Effector CD8-positive, alpha-beta T cell (primary cell): ENCODE measurements around the gene ANKRD29.
"Not testable (repeated sequence)": the region's sequence is repeated elsewhere in the genome, so short reads cannot be mapped to it uniquely, and the experiment has no call there.

Experiments used
- DNase-seq: peaks from one replicate; lab custom pipeline; 2025; lab: John Stamatoyannopoulos, UW

ANKRD29 gene

DNA sequence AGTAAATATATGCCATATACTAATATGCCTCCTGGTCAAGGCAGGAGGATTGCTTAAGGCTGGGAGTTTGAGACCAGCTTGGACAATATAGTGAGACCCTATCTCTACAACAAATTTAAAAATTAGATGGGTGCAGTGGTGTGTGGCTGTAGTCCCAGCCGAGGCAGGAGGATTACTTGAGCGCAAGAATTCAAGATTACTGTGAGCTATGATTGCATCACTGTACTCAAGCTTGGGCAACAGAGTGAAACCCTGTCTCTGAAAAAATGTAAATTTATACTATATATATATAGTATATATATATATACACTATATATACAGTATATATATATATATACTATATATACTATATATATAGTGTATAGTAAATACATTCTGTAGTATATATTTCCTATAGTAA lies 46.5 kb downstream of the ANKRD29 start:
- no peak for DNase-seq

DNA sequence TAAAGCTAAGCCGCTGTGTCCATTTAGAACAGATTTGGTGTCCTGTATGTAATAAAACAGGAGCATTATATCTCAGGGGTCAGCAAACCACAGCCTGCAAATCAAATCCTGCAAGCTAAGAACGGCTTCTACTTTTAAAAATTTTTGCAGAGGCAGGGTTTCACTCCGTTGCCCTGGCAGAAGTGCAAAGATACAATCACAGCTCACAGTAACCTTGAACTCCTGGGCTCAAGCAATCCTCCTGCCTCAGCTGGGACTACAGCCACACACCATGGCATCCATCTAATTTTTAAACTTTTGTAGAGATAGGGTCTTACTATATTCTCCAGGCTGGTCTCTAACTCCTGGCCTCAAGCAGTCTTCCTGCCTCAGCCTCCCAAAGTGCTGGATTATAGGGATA lies 47.8 kb downstream of the ANKRD29 start:
- DNase-seq, result no peak

DNA sequence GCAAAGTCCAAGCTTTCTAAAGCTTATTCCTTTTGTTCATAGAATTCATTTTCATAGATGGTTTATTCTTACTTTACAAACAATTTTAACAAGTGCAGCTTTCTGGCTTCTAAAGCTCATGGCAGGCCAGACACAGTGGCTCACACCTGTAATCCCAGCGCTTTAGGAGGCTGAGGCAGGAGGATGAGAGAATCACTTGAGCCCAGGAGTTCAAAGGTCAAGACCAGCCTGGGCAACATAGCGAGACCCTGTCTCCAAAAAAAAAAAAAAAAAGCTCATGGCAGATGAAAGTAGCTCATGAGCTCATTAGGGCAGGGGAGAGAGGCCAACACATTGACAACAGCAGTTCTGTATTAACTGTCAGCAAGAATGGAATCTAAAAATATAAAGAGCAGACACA lies 48.3 kb downstream of the ANKRD29 start:
- DNase-seq, result no peak

DNA sequence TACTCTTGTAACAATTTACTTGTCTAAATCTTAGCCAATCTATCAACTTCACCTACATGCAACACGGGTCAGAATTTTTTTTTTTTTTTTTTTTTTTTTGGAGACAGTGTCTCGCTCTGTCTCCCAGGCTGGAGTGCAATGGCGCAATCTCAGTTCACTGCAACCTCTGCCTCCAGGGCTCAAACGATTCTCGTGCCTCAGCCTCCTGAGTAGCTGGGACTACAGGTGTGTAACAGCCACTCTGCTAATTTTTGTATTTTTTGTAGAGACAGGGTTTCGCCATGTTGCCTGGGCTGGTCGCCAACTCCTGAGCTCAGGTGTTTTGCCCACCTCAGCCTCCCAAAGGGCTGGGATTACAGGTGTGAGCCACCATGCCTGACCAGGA lies 49.6 kb downstream of the ANKRD29 start:
- not testable (repeated sequence) for DNase-seq

DNA sequence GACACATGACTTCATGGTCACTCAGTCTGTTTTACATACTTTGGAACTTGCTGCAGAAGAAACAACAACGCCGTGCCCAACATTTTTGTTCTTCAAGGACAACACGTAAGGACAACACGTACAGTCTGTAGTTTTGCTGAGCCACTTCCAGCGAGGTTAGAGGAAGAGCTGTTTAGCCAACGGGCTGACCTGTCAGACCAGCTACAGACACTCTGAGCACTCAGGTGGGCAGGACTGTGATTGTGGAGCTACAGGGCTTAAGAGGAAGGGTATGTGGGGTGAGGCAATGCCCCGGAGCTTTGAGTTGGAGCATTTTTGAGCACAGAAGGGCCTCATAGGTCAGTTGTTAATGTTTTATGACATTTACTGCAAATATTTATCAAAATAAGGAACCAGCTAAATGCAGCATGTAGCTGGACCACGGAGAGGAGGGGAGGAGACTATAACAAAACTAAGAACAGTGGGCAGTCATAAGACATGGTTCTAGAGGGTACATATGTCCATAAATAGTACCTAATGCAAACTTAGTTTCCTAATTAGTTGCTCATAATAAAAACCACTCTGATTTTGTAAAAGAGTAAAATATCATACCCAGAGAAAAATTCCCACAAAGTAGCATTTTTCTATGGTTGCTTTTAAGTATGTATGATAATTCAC lies 50.1 kb downstream of the ANKRD29 start:
- DNase-seq, result no peak

DNA sequence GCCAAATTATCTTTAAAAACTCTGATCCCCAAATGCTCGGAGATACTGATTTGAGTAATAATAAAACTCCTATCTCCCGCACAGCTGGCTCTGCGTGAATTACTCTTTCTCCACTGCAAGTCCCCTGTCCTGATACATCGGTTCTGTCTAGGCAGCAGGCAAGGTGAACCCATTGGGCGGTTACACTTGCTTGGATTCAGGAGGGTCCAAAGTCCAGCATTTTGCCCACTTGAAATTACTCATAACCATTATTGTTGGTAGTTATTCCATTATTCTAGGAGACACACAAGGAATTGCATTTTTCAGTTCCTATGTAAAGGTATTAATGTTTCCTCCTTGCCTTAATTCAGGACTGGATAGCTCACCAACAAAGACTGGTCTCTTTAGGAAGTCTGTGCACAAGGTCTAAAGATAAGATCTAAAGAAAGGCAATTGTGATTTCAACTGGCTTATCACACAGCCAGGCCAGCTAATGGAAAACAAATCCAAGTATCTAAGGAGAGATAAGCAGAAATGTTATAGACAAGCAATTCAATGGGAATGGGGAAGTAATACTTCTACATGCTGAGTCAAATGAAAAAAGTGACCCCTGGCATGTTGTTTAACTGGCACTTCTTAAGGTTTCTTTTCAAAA lies 53.2 kb downstream of the ANKRD29 start:
- DNase-seq, result no peak

DNA sequence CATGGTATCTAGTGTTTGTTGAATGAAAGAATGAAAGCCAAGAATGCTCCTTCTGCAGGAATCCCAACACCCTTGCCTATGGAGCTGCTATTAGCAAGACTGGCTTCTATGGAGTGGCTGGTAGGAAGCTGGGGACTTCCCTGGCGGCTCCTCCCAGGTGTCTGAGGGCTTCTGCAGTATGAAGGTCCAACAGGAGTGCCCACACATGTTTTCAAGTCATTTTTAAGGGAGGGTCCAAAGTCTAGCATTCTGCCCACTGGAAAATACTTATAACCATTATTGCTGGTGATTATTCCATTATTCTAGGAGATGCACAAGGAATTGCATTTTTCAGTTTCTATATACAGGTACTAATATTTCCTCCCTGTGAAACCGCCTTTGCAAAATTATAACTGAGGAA lies 54.5 kb downstream of the ANKRD29 start:
- no peak for DNase-seq

DNA sequence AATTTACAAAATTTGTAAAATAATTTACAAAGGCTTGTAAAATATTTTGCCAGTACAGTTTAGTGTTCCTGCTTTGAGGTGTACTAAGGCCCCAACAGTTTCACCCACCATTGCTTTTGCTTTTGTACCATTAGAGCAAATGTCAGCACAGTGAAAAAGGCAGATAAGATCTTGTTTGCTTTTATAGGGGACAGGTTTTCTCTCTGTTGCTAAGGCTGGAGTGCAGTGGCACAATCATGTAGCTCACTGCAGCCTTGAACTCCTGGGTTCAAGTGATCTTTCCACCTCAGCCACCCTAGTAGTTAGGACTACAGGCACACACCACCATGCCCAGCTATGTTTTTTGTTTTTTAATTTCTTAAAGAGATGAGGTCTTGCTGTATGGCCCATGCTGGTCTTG lies 56.8 kb downstream of the ANKRD29 start:
- no peak for DNase-seq

DNA sequence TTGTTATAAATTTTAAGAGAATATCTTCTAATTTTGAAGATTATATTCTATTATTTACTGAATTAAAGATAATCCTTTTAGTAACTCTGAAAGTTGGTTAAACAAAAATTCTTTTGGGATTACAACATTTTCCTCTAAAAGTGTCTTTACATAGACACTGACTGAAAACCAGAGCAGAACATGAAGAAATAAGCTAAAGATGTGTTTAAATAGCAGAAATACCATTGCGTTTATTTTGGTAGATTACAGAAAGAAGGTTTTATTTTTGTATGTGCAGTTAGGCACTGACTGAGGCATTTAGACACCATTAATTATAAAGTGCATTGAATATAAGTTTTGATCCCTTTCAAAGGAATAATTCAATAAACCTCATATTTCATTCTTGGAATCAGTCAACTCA lies 62.9 kb downstream of the ANKRD29 start:
- no peak for DNase-seq

DNA sequence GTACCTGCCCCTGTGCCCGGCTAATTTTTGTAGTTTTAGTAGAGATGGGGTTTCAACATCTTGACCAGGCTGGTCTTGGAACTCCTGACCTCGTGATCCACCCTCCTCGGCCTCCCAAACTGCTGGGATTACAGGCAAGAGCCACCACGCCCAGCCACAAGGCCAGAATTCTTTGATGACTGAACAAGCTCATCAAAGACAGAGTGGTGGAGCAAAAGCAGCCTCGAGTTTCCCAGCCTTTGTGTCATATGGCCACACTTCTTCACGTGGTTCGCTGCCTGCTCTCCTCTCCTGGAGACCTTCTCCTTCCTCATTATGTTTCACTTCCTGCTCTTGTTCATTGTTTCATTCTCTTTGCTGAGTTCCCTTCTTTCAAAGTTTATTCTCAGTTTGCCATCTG lies 66.5 kb downstream of the ANKRD29 start:
- DNase-seq, result no peak

DNA sequence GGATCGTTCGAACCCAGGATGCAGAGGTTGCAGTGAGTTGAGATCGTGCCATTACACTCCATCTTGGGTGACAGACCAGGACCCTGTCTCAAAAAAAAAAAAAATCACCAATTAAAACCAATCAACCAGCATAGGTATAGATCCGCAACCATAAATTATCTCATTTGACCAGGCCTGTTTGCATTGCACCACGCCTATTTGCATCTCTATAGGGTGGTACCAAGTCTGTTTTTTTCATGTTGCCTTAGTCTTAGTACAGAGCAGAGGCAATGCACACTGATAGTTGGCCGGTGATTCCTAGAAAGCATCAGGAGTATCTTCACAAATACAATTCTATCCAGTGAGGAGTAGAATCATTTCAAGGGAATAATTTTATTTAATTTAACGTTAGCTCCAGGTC lies 67.1 kb downstream of the ANKRD29 start:
- DNase-seq, result no peak

DNA sequence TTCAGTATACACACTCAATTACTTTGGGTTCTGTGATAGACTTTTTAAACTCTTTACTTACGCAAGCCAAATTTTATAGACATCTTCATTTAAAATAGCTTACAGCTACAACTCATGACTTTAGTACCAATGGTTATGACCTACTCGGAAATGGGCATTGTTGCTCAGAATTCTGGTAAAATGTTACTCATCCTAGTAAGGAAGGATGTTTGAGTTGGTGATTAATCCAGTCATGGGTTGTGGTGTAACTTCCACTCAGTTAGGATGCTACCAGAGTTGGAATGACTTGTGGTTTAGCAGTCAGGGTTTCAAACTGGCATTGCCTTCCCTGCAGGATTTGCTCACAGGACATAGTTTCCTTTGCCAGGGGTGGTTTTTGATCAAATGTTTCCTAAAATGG lies 69.0 kb downstream of the ANKRD29 start:
- no peak for DNase-seq

DNA sequence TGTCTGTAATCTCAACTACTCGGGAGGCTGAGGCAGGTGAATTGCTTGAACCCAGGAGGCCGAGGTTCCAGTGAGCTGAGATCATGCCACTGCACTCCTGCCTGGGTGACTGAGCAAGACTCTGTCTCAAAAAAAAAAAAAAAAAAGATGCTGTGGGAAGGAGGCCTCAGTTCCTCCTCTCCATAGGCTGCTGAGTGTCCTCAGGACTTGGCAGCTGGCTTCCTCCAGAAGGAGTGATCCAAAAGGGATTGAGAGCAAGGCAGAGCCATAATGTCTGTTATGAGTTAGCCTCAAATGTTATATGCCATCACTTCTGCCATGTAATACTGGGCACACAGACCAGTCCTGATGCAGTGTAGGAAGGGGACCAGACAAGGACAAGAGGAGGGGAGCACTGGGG lies 69.8 kb downstream of the ANKRD29 start:
- no peak for DNase-seq

DNA sequence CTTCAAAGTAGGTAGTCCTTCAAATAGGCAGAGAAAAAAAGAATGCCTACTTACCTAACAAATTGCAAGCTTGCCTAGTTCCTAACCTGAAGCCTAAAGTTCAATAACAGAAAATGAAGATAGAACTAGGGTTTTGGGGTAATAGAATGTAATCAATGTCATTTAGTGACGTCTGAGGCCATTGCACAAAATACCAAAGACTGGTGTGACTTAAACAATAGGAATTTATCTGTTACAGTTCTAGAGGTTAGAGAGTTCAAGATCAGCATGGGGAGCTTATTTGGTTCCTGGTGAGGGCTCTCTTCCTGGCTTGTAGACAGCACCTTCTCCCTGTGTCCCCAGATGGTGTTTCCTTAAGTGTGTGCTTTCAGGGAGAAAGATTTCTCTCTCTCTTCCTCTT lies 71.7 kb downstream of the ANKRD29 start:
- no peak for DNase-seq

DNA sequence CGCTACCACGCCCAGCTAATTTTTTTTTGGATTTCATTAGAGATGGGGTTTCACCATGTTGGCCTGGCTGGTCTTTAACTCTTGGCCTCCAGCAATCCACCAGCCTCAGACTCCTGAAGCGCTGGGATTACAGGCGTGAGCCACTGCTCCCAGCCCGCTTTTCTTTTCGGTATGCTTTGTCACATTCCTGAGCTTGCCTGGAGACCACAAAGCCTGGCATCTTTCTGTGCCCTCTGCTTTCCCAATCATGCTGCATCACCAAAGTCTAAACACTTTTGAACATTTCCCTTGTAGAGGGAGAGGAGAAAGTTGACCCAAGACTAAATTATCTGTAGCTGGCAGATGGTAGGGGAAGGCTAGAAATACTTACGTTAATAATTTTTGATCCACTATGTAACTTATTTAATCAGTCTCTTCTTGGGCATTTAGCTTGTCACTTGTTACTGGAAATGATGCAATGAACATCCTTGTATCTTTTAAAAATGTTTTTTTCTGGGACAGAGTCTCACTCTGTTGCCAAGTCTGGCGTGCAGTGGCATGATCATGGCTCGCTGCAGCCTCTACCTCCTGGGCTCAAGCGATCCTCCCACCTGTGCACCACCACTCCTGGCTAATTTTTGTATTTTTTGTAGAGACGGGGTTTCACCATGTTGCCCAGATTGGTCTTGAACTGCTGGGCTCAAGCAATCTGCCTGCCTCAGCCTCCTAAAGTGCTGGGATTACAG lies 73.7 kb downstream of the ANKRD29 start:
- DNase-seq, result no peak

DNA sequence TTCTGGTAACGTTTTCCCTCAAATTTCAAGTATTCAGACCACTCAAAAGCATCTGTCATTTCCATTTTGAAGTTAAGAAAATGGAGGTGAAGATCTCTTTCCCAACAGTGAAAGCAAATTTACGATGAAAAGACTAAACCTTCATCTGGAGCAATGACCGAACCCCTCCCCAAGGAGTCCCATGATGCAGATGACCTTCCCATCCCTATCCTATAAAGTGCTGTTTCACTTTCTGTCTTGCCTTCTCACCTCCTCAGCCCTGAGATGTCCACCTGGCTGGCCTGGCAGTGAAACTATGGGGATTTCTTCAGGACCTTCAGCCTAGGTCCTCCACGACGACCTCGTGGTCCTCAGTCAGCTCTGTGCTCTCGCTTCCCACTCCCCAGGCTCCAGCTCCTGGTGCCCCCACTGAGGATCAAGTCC lies 75.5 kb downstream of the ANKRD29 start:
- no peak for DNase-seq

DNA sequence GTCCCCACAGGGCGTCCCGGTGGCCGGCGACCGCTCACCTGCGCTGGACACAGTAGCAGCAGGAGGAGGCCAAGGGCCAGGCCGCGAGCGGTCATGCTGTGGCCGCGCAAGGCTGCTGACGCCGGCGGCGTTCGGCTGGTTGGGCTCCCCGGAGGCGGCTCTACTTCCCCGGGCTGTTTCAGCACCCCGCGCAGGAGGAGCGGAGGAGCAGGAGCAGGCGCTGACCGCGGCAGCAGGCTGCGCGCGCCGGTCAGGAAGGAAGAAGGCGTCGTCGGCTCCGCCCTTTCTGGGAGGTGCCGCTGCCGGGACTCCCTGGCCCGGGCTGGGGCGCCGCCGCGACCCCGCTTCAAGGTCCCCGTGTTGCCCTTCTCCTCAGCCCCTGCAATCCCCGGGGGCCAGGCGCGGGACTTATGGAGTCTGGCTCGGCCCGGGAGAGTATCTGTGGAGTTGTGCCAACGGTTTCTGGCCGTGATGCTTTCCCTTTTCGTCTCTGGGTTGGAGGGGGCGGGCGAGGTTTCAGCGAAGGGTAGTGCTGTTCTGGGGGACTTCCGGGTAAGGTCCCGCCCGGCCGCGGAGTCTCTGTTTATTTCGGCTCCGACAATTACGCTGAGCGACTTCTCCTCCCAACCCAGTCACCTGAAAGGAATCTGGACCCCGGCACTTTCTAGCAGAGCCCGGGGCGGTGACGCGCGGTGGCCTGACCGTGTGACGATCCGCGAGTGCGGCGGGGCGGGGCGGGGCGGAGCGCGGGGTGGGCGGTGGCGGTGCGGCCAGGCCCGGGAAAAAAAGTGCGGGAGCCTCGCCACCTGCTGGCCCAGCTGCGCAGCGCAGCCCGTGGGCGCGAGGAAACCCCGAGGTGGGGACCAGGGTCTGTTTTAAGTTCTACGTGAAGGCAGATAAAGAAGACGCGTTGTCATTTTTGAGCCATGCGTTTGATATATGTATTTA lies 76.2 kb downstream of the ANKRD29 start, which contains the start of gene NPC1:
NPC1 (minus strand) TSS at position 258 of the 948 bp plus-strand sequence; CDS start at position 95, 163 bp downstream.
- peak; percentile 83 for DNase-seq

DNA sequence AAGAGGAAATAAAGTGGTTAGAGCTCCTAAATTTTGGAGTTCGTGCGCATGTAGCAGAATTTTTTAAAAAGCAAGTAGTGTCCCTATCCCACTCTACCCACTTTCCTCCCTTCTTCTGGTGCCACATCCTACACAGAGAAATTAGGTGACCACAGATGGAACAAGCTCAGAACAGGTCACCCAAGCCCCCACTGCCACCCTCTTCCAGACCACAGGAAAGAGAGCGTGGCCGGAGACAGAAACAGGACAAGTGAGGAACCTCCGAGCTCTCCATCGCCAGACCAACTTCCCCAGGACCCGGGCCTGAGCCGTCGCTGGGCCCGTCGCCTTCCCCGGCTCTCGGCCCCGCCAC lies 76.8 kb downstream of the ANKRD29 start:
- DNase-seq, result no peak

DNA sequence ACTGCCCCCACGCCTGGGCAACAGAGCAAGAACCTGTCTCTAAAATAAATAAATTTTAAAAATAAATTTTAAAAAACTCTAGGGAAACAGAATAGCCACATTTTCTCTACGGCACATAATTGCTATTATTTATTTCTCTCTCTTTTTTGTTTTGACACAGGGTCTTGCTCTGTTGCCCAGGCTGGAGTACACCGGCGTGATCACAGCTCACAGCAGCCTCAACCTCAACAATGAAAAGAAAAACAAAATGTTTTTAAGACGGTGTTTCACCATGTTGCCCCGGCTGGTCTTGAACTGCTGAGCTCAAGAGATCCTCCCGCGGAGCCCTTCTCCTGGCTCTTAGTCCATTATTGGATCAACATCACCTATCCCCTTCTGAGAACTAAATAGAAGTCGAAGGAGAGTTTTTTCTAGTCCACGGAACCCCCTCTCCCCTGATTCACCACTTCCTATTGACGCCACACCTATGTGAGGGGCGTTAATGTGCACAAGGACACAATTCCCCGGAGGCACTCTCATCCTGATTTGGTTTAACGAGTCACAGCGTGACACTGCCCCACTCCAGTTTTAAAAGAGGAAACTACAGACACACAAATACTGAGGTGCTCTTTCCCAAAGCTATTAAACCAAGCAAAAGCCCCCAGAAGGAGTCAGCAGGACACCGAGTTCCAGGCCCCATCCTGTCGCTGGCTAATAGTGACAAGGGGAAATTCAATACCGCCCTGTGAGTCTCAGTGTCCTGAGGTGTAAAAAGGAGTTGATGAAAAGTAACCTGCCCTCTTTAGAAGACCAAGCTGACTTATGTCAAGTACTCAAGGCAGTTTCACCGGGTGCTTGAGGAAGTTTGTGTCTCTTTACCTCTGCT lies 77.5 kb downstream of the ANKRD29 start:
- no peak for DNase-seq

DNA sequence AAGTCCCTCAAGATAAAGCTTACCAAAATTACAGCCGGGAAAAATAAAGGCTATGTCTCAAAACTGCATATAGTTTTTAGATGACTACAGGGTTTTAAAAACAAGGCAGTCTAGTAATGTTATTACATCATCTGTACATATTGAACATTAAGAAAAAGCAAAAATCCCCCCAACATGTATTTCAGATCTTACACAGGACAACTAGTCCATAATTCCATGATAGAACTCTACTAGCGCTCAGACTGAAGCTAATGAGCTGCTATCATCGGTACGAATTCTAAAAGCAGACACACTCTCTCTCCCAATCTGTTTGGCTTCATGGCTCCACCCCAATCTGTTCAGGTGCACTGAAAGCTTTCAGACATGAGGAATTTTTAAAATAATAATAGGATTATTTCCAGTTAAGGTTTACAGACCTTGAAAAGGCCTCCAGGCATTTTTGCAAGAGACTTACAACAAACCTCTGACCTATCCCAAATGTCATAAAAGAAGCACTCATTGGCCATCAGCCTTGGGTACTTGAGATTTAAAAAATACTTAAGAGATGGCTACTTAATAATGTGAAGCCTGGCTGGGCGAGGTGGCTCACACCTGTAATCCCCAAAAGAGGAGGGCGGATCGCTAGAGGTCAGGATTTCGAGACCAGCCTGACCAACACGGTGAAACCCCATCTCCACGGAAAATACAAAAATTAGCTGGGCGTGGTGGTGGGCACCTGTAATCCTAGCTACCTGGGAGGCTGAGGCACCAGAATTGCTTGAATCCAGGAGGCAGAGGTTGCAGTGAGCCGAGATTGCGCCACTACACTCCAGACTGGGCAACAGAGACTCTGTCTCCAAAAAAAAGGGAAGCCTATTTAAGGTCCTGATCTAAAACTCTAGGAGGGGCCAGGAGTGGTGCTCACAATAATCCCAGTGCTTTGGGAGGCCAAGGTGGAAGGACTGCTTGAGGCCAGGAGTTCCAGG lies 78.4 kb downstream of the ANKRD29 start:
- DNase-seq, result no peak
